ENCODE measurements around the gene MXRA8.
A peak's percentile ranks its signal among the peaks of the same experiment; 100 is the strongest.

Gene MXRA8

DNA sequence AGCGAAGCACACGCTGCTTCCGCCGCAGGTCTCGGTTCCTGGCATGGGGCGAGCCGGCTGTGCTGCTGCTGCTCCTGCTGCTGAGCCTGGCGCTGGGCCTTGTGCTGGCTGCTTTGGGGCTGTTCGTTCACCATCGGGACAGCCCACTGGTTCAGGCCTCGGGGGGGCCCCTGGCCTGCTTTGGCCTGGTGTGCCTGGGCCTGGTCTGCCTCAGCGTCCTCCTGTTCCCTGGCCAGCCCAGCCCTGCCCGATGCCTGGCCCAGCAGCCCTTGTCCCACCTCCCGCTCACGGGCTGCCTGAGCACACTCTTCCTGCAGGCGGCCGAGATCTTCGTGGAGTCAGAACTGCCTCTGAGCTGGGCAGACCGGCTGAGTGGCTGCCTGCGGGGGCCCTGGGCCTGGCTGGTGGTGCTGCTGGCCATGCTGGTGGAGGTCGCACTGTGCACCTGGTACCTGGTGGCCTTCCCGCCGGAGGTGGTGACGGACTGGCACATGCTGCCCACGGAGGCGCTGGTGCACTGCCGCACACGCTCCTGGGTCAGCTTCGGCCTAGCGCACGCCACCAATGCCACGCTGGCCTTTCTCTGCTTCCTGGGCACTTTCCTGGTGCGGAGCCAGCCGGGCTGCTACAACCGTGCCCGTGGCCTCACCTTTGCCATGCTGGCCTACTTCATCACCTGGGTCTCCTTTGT, 24.7 kb downstream of the MXRA8 start:
- DNase-seq: no peak

DNA sequence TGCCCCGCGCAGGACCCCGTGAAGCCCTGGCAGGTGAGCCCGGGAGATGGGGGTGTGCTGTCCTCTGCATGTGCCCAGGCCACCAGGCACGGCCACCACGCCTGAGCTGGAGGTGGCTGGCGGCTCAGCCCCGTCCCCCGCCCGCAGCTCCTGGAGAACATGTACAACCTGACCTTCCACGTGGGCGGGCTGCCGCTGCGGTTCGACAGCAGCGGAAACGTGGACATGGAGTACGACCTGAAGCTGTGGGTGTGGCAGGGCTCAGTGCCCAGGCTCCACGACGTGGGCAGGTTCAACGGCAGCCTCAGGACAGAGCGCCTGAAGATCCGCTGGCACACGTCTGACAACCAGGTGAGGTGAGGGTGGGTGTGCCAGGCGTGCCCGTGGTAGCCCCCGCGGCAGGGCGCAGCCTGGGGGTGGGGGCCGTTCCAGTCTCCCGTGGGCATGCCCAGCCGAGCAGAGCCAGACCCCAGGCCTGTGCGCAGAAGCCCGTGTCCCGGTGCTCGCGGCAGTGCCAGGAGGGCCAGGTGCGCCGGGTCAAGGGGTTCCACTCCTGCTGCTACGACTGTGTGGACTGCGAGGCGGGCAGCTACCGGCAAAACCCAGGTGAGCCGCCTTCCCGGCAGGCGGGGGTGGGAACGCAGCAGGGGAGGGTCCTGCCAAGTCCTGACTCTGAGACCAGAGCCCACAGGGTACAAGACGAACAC, 25.4 kb downstream of the MXRA8 start:
- no peak for DNase-seq

DNA sequence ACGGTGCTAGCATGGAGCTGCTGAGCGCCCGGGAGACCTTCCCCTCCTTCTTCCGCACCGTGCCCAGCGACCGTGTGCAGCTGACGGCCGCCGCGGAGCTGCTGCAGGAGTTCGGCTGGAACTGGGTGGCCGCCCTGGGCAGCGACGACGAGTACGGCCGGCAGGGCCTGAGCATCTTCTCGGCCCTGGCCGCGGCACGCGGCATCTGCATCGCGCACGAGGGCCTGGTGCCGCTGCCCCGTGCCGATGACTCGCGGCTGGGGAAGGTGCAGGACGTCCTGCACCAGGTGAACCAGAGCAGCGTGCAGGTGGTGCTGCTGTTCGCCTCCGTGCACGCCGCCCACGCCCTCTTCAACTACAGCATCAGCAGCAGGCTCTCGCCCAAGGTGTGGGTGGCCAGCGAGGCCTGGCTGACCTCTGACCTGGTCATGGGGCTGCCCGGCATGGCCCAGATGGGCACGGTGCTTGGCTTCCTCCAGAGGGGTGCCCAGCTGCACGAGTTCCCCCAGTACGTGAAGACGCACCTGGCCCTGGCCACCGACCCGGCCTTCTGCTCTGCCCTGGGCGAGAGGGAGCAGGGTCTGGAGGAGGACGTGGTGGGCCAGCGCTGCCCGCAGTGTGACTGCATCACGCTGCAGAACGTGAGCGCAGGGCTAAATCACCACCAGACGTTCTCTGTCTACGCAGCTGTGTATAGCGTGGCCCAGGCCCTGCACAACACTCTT, 26.2 kb downstream of the MXRA8 start:
- no peak for DNase-seq

DNA sequence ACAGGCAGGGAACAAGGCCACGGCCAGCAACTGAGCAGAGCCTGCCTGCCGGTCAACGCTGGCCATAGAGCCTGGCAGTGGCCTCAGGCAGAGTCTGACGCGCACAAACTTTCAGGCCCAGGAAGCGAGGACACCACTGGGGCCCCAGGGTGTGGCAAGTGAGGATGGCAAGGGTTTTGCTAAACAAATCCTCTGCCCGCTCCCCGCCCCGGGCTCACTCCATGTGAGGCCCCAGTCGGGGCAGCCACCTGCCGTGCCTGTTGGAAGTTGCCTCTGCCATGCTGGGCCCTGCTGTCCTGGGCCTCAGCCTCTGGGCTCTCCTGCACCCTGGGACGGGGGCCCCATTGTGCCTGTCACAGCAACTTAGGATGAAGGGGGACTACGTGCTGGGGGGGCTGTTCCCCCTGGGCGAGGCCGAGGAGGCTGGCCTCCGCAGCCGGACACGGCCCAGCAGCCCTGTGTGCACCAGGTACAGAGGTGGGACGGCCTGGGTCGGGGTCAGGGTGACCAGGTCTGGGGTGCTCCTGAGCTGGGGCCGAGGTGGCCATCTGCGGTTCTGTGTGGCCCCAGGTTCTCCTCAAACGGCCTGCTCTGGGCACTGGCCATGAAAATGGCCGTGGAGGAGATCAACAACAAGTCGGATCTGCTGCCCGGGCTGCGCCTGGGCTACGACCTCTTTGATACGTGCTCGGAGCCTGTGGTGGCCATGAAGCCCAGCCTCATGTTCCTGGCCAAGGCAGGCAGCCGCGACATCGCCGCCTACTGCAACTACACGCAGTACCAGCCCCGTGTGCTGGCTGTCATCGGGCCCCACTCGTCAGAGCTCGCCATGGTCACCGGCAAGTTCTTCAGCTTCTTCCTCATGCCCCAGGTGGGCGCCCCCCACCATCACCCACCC, 27.0 kb downstream of the MXRA8 start, which contains the start of gene TAS1R3:
Gene TAS1R3 (plus strand): TSS at position 213 of the 898 bp plus-strand sequence. CDS start 66 bp downstream, at position 279.
- no peak for DNase-seq

DNA sequence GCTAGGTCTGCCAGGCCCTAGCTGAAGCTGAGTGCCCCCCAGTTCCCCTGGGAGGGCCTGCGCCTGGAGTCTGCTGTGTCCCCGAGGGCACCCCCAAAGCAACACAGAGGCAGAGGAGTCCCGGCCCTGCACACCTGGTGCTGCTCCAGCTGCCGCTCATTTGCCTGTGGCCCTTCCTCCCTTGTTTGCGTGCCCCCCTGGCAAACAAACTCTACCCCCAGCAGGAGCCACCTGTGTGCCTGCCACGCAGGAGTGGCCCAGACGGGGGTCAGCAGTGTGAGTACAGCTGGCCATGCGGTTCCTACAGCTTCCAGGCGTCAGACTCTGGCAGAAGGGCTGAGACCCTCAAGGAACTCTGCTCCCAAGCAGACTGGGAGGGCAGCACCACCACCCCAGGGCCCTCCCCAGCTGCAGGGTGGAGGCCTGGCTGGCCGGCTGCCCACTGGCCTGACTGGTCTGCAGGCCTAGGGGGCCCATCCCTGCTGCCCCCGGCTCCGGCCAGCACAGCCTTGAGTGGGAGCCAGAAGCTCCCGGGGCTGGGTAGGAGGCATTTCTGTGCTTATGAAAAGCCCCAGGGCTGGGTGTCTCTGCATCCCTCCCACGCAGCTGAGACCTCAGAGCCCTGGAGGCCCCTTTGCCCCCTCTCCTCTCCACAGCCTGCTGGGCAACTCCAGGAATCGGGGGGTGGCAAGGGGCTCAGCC, 27.8 kb downstream of the MXRA8 start:
- DNase-seq: no peak

DNA sequence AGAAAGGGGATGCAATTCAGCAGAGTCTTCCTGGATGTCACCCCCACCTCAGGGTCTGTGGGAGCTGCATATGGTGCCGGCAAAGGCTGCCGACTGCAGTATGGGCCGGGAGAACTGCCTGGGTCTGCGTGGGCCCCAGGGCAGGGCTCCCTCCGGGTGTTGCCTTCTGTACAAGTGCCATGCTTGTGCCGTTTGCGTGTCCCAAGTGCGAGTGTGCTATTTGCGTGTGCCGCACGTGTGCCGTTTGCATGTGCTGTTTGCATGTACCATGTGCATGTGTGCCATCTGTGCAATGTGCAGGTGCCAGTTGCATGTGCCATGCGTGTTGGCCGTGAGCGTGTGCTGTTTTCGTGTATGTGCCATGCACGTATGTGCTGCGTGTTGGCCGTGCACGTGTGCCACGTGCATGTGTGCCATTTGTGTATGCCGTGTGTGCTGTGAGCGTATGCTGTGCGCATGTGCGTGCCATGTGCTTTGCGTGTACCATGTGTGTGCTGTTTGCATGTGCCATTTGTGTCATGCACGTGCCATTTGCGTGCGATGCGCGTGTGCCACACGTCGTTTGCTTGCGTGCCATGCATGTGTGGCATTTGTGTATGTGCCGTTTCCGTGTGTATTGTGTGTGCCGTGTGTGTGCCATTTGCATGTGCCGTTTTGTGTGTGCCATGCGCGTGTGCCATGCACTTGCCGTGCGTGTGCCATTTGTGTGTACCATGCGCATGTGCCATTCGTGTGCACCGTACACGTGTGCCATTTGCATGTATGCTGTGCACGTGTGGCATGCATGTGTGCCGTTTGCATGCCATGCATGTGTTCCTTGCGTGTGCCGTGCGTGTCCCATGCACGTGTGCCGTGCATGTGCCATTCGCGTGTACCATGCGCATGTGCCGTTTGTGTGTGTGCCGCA, 28.8 kb downstream of the MXRA8 start:
- no peak for DNase-seq

DNA sequence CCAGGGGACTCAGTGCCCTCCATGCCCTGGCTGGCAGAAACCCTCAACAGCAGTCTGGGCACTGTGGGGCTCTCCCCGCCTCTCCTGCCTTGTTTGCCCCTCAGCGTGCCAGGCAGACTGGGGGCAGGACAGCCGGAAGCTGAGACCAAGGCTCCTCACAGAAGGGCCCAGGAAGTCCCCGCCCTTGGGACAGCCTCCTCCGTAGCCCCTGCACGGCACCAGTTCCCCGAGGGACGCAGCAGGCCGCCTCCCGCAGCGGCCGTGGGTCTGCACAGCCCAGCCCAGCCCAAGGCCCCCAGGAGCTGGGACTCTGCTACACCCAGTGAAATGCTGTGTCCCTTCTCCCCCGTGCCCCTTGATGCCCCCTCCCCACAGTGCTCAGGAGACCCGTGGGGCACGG, 30.1 kb downstream of the MXRA8 start:
- no peak for DNase-seq

DNA sequence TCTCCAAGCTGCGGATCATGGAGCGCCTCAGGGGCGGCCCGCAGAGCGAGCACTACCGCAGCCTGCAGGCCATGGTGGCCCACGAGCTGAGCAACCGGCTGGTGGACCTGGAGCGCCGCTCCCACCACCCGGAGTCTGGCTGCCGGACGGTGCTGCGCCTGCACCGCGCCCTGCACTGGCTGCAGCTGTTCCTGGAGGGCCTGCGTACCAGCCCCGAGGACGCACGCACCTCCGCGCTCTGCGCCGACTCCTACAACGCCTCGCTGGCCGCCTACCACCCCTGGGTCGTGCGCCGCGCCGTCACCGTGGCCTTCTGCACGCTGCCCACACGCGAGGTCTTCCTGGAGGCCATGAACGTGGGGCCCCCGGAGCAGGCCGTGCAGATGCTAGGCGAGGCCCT, 31.1 kb downstream of the MXRA8 start:
- DNase-seq: no peak

DNA sequence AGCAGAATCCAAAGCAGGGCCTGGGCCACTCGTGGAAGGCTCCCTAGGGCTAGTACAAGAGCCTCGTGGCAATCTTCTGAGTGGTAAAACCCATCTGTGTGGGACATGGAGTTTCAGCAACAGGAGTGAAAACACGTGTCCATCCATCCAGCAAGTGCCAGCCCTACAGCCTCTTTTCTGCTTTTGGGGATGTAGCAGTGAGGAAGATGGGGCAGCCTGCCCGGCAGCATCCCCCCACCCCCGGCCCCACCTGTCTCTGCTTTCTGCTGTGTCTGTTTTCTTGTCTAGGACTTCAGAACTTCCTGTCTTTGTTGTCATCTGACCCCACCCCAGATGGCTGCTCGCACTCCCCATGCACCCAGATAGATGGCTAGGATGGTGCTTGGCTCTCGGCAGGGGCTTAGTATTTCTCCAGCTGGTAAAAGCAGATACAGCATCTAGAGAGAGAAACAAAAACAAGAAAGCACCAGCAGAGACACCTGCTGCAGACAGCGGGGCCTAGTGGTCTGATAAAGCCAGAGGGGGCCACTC, 32.2 kb downstream of the MXRA8 start:
- DNase-seq: no peak

DNA sequence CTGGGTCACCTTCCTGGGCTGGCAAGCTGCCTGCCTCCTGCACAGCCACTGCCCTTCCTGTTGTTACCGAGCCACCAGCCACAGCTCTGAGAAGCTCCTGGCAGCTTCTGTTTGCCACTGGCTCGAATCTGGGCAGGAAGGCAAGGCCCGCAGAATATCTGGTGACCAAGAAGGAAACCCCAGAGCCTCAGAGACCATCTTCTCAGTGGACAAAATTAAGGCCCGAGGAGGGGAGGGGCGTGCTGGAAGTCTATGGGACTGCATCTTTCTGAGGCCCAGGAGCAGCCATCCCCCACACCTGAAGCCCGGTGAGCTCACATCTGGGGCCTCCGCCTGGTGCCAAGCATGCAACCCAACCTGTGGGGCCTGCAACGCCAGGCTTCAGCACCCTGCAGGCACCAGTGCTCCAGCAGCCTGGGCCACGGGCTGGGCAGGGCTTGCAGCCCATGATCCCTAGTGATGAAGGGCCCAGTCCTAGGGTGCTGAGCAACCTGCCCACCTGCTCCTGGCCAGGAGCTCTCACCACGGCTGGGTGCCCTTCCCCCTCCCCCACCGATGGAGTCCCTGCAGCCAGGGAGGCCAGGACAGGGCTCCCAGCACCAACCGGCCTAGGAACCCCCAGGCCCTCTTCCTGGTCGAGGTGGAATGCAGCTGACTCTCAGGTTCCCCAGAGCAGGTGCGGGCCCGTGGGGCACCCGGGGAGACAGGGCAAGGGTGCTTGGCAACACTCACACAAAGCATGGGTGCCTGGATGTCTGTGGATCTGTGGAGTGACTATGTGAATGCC, 32.9 kb downstream of the MXRA8 start:
- DNase-seq: no peak

DNA sequence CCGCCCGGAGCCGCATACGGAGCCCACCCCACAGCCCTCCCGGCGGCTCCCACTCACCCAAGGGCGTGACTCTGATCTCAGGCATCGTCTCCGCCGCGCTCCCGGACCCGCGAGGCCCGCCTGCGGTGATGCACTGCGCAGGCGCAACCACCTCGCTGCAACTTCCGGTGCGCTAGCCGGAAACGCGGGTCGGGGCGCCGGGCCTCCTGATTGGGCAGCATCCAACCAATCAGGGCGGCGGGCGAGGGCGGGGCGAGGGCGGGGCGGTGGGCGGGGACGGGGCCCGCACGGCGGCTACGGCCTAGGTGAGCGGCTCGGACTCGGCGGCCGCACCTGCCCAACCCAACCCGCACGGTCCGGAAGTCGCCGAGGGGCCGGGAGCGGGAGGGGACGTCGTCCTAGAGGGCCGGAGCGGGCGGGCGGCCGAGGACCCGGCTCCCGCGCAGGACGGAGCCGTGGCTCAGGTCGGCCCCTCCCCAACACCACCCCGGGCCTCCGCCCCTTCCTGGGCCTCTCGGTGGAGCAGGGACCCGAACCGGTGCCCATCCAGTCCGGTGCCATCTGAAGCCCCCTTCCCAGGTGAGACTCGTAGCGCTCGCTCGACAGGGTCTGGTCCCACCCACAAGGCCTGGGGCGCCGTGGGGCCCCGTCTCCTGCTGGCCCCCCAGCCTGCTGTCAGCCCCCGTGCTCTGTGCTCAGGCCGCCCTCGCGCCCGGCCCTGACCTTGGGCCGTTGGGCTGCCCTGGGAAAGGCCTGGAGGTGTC, 33.6 kb downstream of the MXRA8 start, which contains the start of the genes CPTP and INTS11:
Gene CPTP (plus strand): TSS at position 279 of the 764 bp plus-strand sequence. CDS start 2,109 bp downstream, outside the sequence.
Gene INTS11 (minus strand): TSS at position 137 of the 764 bp plus-strand sequence. CDS start 52 bp downstream, at position 85.
- peak; percentile 90 for DNase-seq

DNA sequence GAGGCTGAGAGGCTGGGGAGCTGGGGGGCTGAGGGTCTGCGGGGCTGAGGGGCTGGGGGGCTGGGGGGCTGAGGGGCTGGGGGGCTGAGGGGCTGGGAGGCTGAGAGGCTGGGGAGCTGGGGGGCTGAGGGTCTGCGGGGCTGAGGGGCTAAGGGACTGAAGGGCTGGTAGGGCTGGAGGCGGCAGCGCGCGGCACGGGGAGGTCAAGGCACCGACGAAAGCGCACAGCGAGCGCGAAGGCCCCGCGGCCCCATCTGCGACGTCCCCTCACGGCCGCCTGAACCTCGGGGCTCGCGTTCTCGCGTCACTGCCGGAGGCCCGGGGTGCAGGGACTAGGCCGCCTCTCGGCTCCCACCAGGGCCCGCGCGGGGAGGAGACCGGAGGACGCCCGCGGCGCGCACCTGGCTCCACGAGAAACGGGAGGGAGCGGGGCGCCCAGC, 34.3 kb downstream of the MXRA8 start:
- DNase-seq: no peak

DNA sequence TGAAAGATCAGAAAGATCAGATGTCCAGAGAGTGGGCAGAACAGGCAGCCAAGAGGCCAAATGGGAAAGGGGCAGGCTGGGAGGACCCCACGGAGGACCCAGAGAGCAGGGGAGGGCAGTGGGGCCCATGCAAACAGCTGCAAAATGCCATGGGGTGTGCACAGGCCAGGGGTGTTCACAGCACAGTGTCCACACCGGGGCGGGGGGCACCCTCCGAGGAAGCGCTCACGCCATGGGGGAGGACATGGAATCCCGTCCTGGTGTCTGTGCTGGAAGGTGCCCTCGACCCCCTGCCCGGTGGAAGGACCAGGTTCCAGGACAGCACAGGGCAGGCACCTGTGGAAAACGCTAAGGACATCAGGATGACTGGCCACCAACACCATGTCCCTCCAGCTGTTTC, 35.4 kb downstream of the MXRA8 start:
- no peak for DNase-seq

DNA sequence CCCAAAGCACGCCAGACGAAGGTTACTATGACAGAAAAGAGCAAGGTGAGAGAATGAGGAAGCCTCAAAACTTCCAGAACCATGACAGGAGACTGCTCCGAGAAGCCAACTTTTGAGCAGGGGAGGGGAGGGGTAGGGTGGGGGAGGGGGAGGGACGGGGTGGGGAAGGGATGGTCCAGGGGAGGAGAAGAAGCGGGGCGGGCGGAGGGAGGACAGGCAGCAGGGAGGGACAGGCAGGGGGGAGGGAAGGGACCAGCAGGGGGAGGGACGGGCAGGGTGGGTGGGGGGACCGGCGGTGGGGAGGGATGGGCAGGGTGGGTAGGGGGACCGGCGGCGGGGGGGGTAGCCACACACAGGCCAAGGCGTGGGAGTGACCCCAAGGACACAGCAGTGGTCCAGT, 35.9 kb downstream of the MXRA8 start:
- no peak for DNase-seq

DNA sequence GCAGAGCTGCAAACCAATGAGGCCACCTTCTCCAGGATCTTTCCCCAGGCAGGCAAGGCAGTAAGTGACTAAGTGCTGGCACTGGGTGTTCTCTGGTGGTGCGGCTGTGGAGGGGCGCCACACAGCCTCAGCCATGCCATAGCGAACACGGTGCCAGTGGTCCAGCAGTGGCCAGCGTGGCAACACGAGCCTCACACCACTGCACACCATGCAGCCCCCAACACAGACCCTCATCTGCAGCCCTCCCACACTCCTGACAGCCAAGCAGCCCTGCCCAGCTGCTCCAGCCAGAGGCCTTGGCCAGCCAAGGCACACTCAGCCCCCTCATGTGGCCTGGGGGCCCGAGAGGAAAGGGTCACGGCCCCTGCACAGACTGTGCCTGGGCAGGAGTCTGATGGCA, 36.9 kb downstream of the MXRA8 start:
- DNase-seq: no peak

DNA sequence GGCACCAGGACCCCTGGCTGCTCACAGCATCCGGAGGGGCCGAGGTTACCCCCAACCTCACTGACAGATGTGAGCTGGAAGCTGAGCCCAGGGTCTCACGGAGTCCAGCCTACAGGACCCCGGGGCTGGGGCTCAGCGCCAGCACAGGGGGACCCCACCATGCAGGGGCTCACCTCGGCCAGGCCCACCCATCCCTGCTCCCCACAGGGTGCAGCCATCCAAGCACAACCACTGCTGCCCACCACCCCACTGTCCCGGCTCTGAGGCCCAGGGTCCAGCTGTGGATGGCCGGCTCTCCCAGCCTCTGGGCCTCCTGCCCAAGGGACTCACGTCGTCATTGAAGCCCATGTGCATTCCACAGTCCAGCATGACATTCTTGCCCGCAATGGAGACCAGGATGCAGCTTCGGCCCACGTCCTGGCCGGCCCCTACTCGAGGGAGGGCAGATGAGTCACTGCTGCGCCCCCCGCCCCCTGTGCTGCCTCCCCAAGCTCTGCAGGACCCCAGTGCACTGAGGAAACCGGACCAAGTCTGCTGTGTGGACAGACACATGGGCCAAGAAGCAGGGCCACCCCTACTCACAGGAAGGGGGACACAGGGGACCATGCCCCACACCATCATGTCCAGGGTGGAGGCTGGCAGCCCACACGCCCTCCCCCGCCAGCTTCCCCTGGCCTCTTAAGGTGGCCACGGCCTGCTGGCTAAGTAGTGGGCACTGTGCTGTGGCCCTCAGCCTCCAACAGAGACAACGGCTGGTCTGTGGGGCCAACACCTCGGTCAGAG, 37.5 kb downstream of the MXRA8 start:
- no peak for DNase-seq

DNA sequence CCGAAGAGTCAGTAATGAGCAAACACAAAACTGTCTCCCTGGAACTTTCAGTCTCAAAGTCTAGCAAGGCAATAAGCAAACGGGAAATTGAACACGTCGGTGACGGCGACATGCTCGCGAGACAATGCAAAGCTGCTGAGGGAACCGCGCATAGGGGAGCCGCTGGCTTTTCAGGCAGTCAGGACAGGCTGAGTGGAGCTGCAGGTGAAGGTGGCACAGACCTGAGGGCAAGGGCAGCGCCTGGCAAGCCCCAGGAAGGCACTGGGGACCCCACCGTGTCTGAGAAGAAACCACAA, 38.8 kb downstream of the MXRA8 start:
- DNase-seq: no peak
